Chondrocyte (in vitro differentiated cells): ENCODE measurements around the gene ACSL4. TPM values are rescaled to one million over a fixed set of nuclear protein-coding genes. Genes with fewer than 3 reads are reported as not detected.

Experiments used
- DNase-seq: peaks from one replicate; pipeline ENCODE4 v3.0.0; 2021; ENCODE audit warnings: mixed read lengths, low spot score
- H3K27ac Mint-ChIP-seq: one replicate; pipeline ENCODE4 v1.8.0; 2021; ENCODE audit warnings: mild to moderate bottlenecking, moderate library complexity, mixed read lengths; ENCODE audit not compliant: unreplicated experiment
- H3K27me3 Mint-ChIP-seq: 2 replicates; pipeline ENCODE4 v1.8.0; 2021; ENCODE audit warnings: low read depth, mixed read lengths
- H3K36me3 Mint-ChIP-seq: 2 replicates; pipeline ENCODE4 v1.8.0; 2021; ENCODE audit warnings: low read depth, mixed read lengths
- H3K4me1 Mint-ChIP-seq: 2 replicates; pipeline ENCODE4 v1.8.0; 2021; ENCODE audit warnings: low read depth, mild to moderate bottlenecking, mixed read lengths
- H3K4me3 Mint-ChIP-seq: one replicate; pipeline ENCODE4 v1.8.0; 2021; ENCODE audit warnings: mild to moderate bottlenecking, moderate library complexity, mixed read lengths; ENCODE audit not compliant: unreplicated experiment
- H3K9me3 Mint-ChIP-seq: 2 replicates; pipeline ENCODE4 v1.8.0; 2021; ENCODE audit warnings: low read depth, mixed read lengths
- long read RNA-seq: library from polyadenylated mRNA; stranded (forward); transcript quantifications from one replicate; pipeline ENCODE4 v2.0.0, GENCODE V29; 2021
- total RNA-seq: library from RNA; stranded (reverse); gene quantifications from 3 replicates; pipeline ENCODE4 v1.2.1, GENCODE V29; 2021
- TF ChIP-seq, protein P1 (sequence below): fragments of 200-600 bp; sonication (generic); IDR thresholded peaks from 2 replicates; pipeline ENCODE4 v1.5.0; 2021; ENCODE audit warnings: antibody characterized with exemption, mild to moderate bottlenecking, moderate library complexity

ACSL4 gene
- total RNA-seq, result 63.3 to 65.5 TPM (median 64.5 TPM) in 3 replicates
- long read RNA-seq, full-length matches to known transcripts, result 18 of 77 reads
- long read RNA-seq, partial matches to known transcripts, result 38 of 77 reads
- long read RNA-seq, other reads (novel, unspliced or antisense), result 21 of 77 reads

DNA sequence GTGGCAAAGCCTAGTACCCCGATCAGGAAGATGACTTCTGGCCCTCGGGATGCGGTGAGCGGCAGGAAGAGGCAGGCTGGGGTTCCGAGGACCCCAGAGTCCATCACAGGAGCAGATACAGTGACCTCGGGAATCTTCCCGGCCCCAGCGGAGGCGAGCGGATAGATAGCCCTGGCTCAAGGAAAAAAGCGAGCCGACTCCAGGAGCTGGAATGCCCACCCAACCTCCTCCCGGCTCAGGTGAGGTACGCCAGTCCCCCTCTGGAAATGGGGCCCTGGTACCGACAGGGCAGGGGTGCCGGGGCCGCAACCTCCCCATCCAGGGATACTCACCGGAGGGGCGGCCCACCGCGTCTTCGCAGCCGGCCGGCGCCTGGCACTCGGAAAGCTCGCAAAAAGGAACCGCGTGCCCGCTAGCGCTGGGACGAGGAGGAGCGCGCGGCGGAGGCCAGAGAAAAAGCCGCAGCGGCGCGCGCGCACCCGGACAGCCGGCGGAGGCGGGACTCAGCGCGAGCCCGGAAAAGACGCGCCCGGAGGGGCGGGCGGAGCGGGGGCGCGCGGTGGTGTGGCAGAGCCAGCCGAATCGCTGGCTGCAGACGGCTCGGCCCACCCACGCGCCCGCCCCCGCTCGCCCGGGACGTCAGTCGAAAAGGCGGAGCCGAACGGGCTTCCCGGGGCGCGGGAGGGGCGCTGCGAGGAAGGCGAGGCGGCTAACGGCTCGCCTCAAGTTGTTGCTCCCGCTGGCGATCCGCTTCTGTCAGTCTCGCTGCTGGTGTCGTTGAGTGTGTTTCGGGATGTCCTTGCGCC lies at the start of gene ACSL4:
TSS of gene ACSL4 (minus strand) at position 451 of the 806 bp plus-strand sequence. CDS start 49,894 bp downstream, outside the sequence.
- Mint-ChIP-seq H3K4me1 (peaks cover 41% of the 10 kb centered on the region), H3K27ac (peak within 1 kb of the TSS; percentile 92), H3K36me3 (peaks cover 5% of the 10 kb centered on the region), H3K27me3 (no peaks in the 10 kb centered on the region), H3K9me3 (no peaks in the 10 kb centered on the region), H3K4me3 (peak within 1 kb of the TSS; percentile 98)
- TF ChIP-seq, protein P1, sequence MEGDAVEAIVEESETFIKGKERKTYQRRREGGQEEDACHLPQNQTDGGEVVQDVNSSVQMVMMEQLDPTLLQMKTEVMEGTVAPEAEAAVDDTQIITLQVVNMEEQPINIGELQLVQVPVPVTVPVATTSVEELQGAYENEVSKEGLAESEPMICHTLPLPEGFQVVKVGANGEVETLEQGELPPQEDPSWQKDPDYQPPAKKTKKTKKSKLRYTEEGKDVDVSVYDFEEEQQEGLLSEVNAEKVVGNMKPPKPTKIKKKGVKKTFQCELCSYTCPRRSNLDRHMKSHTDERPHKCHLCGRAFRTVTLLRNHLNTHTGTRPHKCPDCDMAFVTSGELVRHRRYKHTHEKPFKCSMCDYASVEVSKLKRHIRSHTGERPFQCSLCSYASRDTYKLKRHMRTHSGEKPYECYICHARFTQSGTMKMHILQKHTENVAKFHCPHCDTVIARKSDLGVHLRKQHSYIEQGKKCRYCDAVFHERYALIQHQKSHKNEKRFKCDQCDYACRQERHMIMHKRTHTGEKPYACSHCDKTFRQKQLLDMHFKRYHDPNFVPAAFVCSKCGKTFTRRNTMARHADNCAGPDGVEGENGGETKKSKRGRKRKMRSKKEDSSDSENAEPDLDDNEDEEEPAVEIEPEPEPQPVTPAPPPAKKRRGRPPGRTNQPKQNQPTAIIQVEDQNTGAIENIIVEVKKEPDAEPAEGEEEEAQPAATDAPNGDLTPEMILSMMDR, result peak; percentile 15
- peak; percentile 96 for DNase-seq

DNA sequence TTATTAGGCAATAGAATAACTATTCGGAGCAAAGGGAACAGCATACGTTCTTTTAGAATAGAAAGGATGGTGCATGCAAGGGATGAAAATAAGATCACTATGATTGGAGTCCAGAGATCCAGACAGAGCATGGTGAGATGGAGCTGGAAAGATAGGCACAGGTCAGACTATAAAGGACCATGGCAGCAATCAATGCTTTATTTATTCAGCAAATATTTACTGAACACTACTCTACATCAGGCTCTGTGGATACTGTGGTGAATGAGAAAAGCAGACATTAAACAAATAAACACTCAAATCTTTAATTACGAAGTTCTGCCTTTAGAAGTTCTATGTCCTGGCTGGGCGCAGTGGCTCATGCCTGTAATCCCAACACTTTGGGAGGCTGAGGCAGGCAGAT lies 44.7 kb upstream of the ACSL4 start:
- Mint-ChIP-seq H3K9me3 (no peaks in the 10 kb centered on the region), H3K4me1 (peaks cover 22% of the 10 kb centered on the region), H3K27ac (no peak overlapping the region), H3K4me3 (no peak overlapping the region), H3K27me3 (no peaks in the 10 kb centered on the region), H3K36me3 (no peaks in the 10 kb centered on the region)
- no peak for DNase-seq
- TF ChIP-seq, protein P1, result no peak

DNA sequence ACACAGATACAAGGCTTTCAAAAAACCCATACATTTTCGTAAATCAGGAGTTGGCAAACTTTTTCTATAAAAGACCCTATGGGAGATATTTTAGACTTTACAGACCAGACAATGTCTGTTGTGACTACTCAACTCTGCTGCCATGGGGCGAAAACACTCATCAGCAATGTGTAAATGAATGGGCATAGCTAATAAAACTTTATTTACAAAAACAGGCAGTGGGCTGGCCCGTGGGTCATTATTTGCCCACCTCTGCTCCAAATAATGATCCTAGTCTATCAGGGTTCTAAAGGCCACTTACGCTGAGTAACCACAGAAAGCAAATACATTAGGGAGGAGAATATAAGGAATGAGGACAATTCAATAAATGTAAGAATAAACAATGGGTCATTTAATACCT lies 43.9 kb upstream of the ACSL4 start:
- Mint-ChIP-seq H3K9me3 (no peaks in the 10 kb centered on the region), H3K4me3 (no peak overlapping the region), H3K27ac (no peak overlapping the region), H3K36me3 (no peaks in the 10 kb centered on the region), H3K4me1 (peaks cover 22% of the 10 kb centered on the region), H3K27me3 (no peaks in the 10 kb centered on the region)
- TF ChIP-seq, protein P1, result no peak
- no peak for DNase-seq

DNA sequence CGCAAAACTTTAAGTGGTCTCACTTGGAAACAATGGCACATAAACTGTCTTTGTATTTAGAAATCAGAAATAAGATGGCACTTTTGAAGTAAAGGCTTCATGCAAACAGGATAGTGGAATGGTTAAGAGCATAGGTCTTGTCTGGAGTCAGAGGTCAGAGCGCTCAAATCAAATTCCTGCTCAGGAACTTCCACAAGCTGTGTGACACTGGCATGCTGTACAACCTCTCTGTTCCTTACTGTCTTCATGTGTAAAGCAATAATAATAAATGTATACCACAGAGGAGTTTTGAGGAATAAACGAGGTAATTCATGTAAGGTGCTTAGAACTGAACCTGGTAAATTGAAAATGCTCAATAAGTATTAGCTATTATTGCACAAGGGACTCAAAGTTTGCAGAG lies 43.4 kb upstream of the ACSL4 start:
- Mint-ChIP-seq H3K27ac (no peak overlapping the region), H3K4me3 (no peak overlapping the region), H3K36me3 (no peaks in the 10 kb centered on the region), H3K4me1 (peaks cover 22% of the 10 kb centered on the region), H3K27me3 (no peaks in the 10 kb centered on the region), H3K9me3 (no peaks in the 10 kb centered on the region)
- TF ChIP-seq, protein P1, result no peak
- DNase-seq, result no peak

DNA sequence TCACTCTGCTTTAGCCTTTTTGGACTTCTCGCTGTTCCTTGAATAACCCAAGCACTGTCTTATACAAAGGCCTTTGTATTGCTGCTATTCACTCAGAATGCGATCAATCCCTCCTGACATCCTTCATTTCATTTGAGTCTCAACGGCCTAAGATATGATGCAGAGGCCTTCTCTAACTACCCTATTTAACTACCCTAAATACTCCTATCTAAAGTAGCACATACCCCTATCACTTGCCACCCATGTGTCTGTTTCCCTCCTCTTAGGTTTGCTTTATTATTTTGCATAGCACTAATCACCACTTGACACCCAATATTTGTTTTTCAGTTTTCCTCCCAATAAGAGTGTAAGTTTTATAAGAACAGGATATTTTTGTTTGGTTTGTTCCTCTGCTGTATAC lies 42.3 kb upstream of the ACSL4 start:
- Mint-ChIP-seq H3K36me3 (no peaks in the 10 kb centered on the region), H3K27ac (peak overlapping the region; percentile 22), H3K27me3 (no peaks in the 10 kb centered on the region), H3K4me1 (peaks cover 22% of the 10 kb centered on the region), H3K9me3 (peaks cover 4% of the 10 kb centered on the region), H3K4me3 (no peak overlapping the region)
- no peak for DNase-seq
- TF ChIP-seq, protein P1, result no peak
